ENCODE measurements around the gene ALAD. TPM values are rescaled to one million over a fixed set of nuclear protein-coding genes. Genes with fewer than 3 reads are reported as not detected.
"Not testable (repeated sequence)": the region's sequence is repeated elsewhere in the genome, so short reads cannot be mapped to it uniquely, and the experiment has no call there.

Gene ALAD
- 10 to 100 TPM; 28.0 to 35.3 TPM for total RNA-seq

DNA sequence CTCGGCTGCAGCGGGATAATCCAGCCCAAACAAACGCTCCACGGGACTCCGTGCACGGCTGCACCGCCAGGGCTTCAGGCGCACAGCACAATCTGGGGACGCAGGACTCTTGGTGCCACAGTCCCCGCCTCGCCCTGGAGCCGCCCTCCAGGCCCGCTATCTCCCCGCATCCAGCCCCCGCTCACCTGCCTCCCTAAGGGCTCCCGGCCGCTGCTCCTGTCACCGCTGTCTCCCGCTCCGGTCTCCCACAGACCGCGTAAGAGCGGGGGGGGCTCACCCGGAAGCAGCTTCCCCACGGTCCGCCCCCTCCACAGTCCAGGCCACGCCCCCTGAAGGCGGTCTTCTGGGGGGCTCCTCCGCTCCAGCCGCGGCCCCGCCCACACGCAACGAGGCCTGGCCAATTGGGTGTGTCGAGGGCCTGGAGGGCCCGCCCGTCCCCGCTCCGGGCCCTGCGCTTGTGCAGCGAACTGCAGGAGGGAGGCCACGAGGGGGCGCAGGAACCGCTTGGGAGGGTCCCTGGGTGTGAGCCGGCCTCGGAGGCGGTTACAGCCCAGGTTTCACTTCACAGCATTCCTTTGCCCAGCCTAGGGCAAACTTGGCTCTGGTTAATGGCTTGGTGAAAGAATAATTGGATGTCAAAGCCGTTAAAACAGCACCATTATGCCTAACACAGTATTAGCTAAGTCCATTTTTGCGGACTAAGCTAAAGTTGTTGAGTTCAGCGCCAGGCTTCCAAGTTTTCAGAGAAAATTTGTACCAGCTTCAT is at the start of gene ALAD:
TSS of gene ALAD (minus strand) at position 258 of the 766 bp plus-strand sequence. CDS start 7,725 bp downstream, outside the sequence.
- peak within 1 kb of the TSS; percentile 83 to 90 for H3K27ac Mint-ChIP-seq

GRCh38 chr9:113449376-113449775 is 48.3 kb upstream of the ALAD start:
- DNase-seq (ENCODE audit: low spot score in 2 of 2): no peak
- ATAC-seq: no peak
- Mint-ChIP-seq H3K9me3 (no peaks in the 10 kb centered on the region), H3K27ac (no peak overlapping the region), H3K36me3 (no peaks in the 10 kb centered on the region)

More for the DNA sequence above, at the start of gene ALAD:
- peak; percentile 98 to 99 for DNase-seq (ENCODE audit: low spot score in 2 of 2)
- H3K36me3 Mint-ChIP-seq: no peaks in the 10 kb centered on the region
- peak; percentile 93 to 99 for ATAC-seq
- no peaks in the 10 kb centered on the region for H3K9me3 Mint-ChIP-seq

DNA sequence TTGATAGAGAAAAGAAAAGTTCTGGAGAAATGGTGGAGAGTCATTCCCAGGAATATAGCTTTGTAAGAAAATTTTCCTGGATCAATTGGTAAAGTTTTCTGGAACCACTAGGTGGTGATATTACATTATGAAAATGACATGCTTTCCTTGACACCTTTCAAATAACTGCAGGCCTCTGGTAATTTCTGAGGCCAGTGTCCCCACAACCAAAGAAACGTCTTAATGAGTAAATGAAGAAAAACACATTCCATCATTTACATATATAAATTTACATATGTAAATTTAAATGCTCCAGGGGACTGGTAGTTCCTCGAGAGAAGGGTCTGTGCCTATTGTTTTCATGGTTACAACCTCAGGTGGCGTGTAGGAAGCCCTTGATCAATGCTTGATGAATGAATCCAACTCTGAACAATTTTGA is 45.2 kb upstream of the ALAD start:
- H3K9me3 Mint-ChIP-seq: no peaks in the 10 kb centered on the region
- peak in 1 of 2 donors; percentile 7 for DNase-seq (ENCODE audit: low spot score in 2 of 2)
- H3K27ac Mint-ChIP-seq: no peak overlapping the region
- H3K36me3 Mint-ChIP-seq: no peaks in the 10 kb centered on the region
- peak; percentile 37 to 41 for ATAC-seq

- Mint-ChIP-seq H3K9me3 (no peaks in the 10 kb centered on the region), H3K36me3 (no peaks in the 10 kb centered on the region), H3K27ac (no peak overlapping the region)
- ATAC-seq: no peak
- no peak for DNase-seq (ENCODE audit: low spot score in 2 of 2)
Observed at GRCh38 chr9:113444736-113445135, 43.7 kb upstream of the ALAD start.

- not testable (repeated sequence) for H3K36me3 Mint-ChIP-seq; H3K9me3 Mint-ChIP-seq; DNase-seq (ENCODE audit: low spot score in 2 of 2); H3K27ac Mint-ChIP-seq; ATAC-seq
Observed at GRCh38 chr9:113437716-113438115, 36.6 kb upstream of the ALAD start.

- no peak overlapping the region for H3K27ac Mint-ChIP-seq
- no peak for DNase-seq (ENCODE audit: low spot score in 2 of 2)
- peaks cover 0 to 3% of the 10 kb centered on the region in 2 donors for H3K9me3 Mint-ChIP-seq
- ATAC-seq: no peak
- peaks cover 0 to 4% of the 10 kb centered on the region in 2 donors for H3K36me3 Mint-ChIP-seq
Observed at GRCh38 chr9:113436728-113437515, 35.8 kb upstream of the ALAD start.

- DNase-seq (ENCODE audit: low spot score in 2 of 2) (no peak), ATAC-seq (no peak)
- Mint-ChIP-seq H3K9me3 (peaks cover 0 to 3% of the 10 kb centered on the region in 2 donors), H3K27ac (peak overlapping the region in 1 of 2 donors; percentile 28), H3K36me3 (peaks cover 0 to 4% of the 10 kb centered on the region in 2 donors)
Observed at GRCh38 chr9:113431191-113431590, 30.1 kb upstream of the ALAD start.

DNA sequence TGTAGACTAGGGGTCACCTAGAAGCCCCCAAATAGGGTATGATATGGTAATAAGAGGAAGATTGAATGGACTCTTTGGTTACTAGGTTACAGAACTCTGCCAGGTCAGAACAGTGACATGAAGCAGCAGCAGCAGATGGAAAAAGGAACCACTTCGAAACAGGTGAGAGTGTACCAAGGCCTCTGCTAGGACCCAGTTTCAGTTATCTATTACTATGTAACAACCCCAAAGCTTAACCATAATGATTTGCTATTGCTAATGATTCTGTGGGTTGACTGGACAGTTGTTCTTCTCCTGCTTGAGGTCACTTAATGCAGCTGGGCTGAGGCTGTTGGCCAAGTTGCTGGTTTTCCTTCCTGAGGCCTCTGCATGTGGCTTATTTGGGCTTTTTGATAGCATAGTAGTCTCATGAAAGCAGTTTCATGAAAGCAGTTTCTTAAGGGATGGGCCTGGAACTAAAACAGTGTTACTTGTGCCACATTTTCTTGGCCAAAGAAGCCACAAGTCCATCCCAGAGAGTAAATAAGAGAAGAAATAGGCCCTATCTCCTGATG is 27.1 kb upstream of the ALAD start:
- Mint-ChIP-seq H3K9me3 (no peaks in the 10 kb centered on the region), H3K36me3 (peaks cover 0 to 4% of the 10 kb centered on the region in 2 donors), H3K27ac (no peak overlapping the region)
- DNase-seq (ENCODE audit: low spot score in 2 of 2) (no peak), ATAC-seq (no peak)

- DNase-seq (ENCODE audit: low spot score in 2 of 2): no peak
- H3K36me3 Mint-ChIP-seq: peaks cover 0 to 2% of the 10 kb centered on the region in 2 donors
- H3K27ac Mint-ChIP-seq: no peak overlapping the region
- H3K9me3 Mint-ChIP-seq: no peaks in the 10 kb centered on the region
- no peak for ATAC-seq
Observed at GRCh38 chr9:113427629-113428028, 26.5 kb upstream of the ALAD start.

- Mint-ChIP-seq H3K36me3 (no peaks in the 10 kb centered on the region), H3K27ac (no peak overlapping the region), H3K9me3 (no peaks in the 10 kb centered on the region)
- ATAC-seq (no peak), DNase-seq (ENCODE audit: low spot score in 2 of 2) (no peak)
Observed at GRCh38 chr9:113426701-113427100, 25.6 kb upstream of the ALAD start.

- ATAC-seq (no peak), DNase-seq (ENCODE audit: low spot score in 2 of 2) (no peak)
- H3K9me3 Mint-ChIP-seq: no peaks in the 10 kb centered on the region
- H3K36me3 Mint-ChIP-seq: no peaks in the 10 kb centered on the region
- no peak overlapping the region for H3K27ac Mint-ChIP-seq
Observed at GRCh38 chr9:113425072-113425471, 24.0 kb upstream of the ALAD start.

- Mint-ChIP-seq H3K27ac (no peak overlapping the region), H3K36me3 (no peaks in the 10 kb centered on the region), H3K9me3 (no peaks in the 10 kb centered on the region)
- DNase-seq (ENCODE audit: low spot score in 2 of 2): no peak
- ATAC-seq: no peak
Observed at GRCh38 chr9:113421726-113422125, 20.6 kb upstream of the ALAD start.

DNA sequence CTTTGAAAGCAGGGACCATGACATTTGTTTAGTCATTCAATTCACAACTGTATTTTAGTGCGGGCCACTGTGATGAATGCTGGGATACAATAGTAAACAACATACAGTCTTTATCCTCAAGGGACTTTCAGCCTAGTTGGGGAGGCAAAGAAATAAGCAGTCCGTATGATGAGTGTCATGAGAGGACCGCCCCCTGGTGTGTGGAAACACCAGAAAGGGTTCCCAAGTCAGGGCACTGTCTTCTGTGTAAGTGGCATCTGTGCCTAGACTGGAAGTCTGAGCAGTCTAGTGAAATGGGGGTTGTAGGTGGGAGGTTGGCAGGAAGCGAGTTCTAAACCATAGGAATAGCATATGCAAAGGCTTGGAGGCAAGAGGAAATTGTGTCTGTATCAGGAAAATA is 16.3 kb upstream of the ALAD start:
- no peak for ATAC-seq
- no peaks in the 10 kb centered on the region for H3K9me3 Mint-ChIP-seq
- DNase-seq (ENCODE audit: low spot score in 2 of 2): no peak
- H3K36me3 Mint-ChIP-seq: no peaks in the 10 kb centered on the region
- no peak overlapping the region for H3K27ac Mint-ChIP-seq

GRCh38 chr9:113416149-113416721 is 15.2 kb upstream of the ALAD start:
- Mint-ChIP-seq H3K27ac (no peak overlapping the region), H3K36me3 (no peaks in the 10 kb centered on the region), H3K9me3 (no peaks in the 10 kb centered on the region)
- no peak for DNase-seq (ENCODE audit: low spot score in 2 of 2)
- no peak for ATAC-seq

DNA sequence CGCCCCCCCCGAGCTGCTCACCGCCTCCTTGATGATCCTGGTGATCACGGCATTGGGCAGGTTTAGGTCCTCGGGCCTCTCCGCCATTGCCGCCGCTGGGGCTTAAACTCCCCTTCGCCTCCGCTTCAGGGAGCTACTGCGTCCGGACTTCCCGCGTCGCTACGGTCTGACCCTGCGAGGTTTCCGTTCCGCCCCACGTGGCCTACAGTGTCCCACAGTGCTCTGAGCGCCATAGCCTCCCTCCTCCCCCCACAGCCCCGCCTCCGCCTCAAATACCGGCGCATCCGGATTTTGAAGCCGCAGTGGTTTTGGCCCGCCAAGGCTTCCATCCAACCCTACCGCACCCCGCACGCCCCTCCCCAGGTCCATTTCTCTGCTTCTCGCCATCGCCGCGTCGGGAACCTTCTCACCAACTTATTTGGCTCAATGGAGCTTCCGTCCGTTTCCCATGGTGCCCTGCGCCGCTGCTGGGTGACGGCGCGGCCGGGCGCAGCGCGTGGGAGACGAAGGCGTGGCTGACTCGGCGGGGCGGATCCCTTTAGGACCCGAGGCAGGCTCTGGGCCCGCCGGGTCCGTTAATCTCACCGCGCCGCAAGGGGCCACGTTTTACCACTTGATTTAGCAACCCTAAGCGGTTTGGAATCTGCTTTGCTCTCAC is 9.3 kb upstream of the ALAD start, which contains the start of the genes C9orf43 and POLE3:
TSS of gene C9orf43 (plus strand) at position 541 of the 658 bp plus-strand sequence. CDS start 2,747 bp downstream, outside the sequence.
TSS of gene POLE3 (minus strand) at position 469 of the 658 bp plus-strand sequence. CDS start at position 87, 382 bp downstream.
- Mint-ChIP-seq H3K9me3 (no peaks in the 10 kb centered on the region), H3K36me3 (peaks cover 38 to 40% of the 10 kb centered on the region in 2 donors), H3K27ac (peak within 1 kb of the TSS; percentile 96 to 99)
- DNase-seq (ENCODE audit: low spot score in 2 of 2) (peak; percentile 95 to 96), ATAC-seq (peak; percentile 96 to 97)

DNA sequence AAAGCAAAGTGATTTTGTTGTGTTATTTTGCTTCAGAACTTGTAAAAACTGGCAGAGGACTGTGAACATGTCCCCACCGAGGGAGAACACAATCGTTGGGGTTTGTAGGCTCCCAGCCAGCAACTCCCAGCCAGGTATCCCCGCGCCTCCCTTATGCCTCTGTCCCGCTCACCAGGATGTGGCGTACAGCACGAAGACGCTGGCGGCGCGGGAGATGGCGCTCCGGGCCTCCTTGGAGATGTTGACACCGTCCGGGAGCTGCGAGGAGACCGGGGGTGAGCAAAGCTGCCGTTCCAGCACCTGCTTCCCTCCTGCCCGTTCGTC is 8.8 kb upstream of the ALAD start:
- H3K36me3 Mint-ChIP-seq: peaks cover 38 to 40% of the 10 kb centered on the region in 2 donors
- peak overlapping the region; percentile 96 to 99 for H3K27ac Mint-ChIP-seq
- DNase-seq (ENCODE audit: low spot score in 2 of 2) (no peak), ATAC-seq (peak; percentile 12 to 25)
- no peaks in the 10 kb centered on the region for H3K9me3 Mint-ChIP-seq

All from activated naive CD4-positive, alpha-beta T cell treated with anti-CD3 and anti-CD28 coated beads, Interleukin-2, amount 50 U/mL, for 72 hours (primary cell).